Spleen (tissue), 11 donors: Measurements from ENCODE around the gene OSBPL10. TPM values are rescaled to one million over a fixed set of nuclear protein-coding genes. Genes with fewer than 3 reads are reported as not detected.

Experiments
- DNase-seq: peaks from one replicate; pipeline ENCODE4 v3.0.0-alpha.2; 2020
- H3K27ac ChIP-seq, 8 donors: fragments of 200-600 bp; sonication (generic) in 7 of 8; 1 replicate in 4 of 8; 2 replicates in 4 of 8; pipeline versions ENCODE4 v1.5.0 to v1.8.0; 2016 to 2021; ENCODE audit warnings: inconsistent platforms in 4 of 8, mild to moderate bottlenecking in 4 of 8, moderate library complexity in 1 of 8
- H3K27me3 ChIP-seq, 7 donors: fragments of 200-600 bp; sonication (generic) in 6 of 7; replicated peaks in 1 of 7; 1 replicate in 4 of 7; 2 replicates in 3 of 7; pipeline versions ENCODE4 v1.5.0 to v1.8.0; 2016 to 2021; ENCODE audit warnings: inconsistent platforms in 3 of 7, mild to moderate bottlenecking in 1 of 7
- H3K36me3 ChIP-seq, 6 donors: fragments of 200-600 bp; sonication (generic) in 5 of 6; 1 replicate in 4 of 6; 2 replicates in 2 of 6; pipeline versions ENCODE4 v1.5.0 to v1.8.0; 2016 to 2021; ENCODE audit warnings: inconsistent platforms in 2 of 6
- H3K4me1 ChIP-seq, 6 donors: fragments of 200-600 bp; sonication (generic) in 5 of 6; 1 replicate in 3 of 6; 2 replicates in 3 of 6; pipeline versions ENCODE4 v1.5.0 to v1.8.0; 2016 to 2021; ENCODE audit warnings: inconsistent platforms in 3 of 6
- H3K4me3 ChIP-seq, 8 donors: fragments of 200-600 bp; sonication (generic) in 7 of 8; 1 replicate in 4 of 8; 2 replicates in 4 of 8; pipeline versions ENCODE4 v1.5.0 to v1.8.0; 2016 to 2021; ENCODE audit warnings: inconsistent platforms in 4 of 8, mild to moderate bottlenecking in 4 of 8, moderate library complexity in 2 of 8
- H3K9me3 ChIP-seq, 8 donors: fragments of 200-600 bp; sonication (generic) in 7 of 8; 1 replicate in 4 of 8; 2 replicates in 4 of 8; pipeline versions ENCODE4 v1.5.0 to v1.8.0; 2016 to 2021; ENCODE audit warnings: inconsistent platforms in 4 of 8
- CTCF ChIP-seq, 11 experiments: fragments of 200-600 bp in 7 of 11; fragments of 450-650 bp in 4 of 11; sonication (generic) in 4 of 11; IDR thresholded peaks in 8 of 11; conservative IDR thresholded peaks in 3 of 11; 1 replicate in 7 of 11; 2 replicates in 4 of 11; pipeline versions ENCODE4 v1.4.0 to v1.8.0; 2016 to 2021; ENCODE audit warnings: antibody characterized with exemption in 11 of 11, inconsistent platforms in 4 of 11, mild to moderate bottlenecking in 1 of 11
- POLR2A ChIP-seq, 3 donors: fragments of 450-650 bp; IDR thresholded peaks; one replicate each; pipeline ENCODE4 v1.5.1; 2017; ENCODE audit warnings: antibody characterized with exemption in 3 of 3, mild to moderate bottlenecking in 1 of 3
- POLR2AphosphoS5 ChIP-seq, 3 donors: sonication (generic); formaldehyde crosslinking; IDR thresholded peaks; one replicate each; pipeline ENCODE4 v1.5.1; 2017; ENCODE audit warnings: antibody characterized with exemption in 3 of 3
- WGBS, 5 donors: extraction: QIAGEN DNeasy Blood & Tissue Kit in 3 of 5; methylation state at CpG; one replicate each; pipeline versions ENCODE4 v1.1.5 to v1.1.7; 2013 to 2018; 5-methylcytosine and 5-hydroxymethylcytosine counted together
- intact Hi-C: fragments of 100-400 bp; cut with DNase I; formaldehyde crosslinking; loops from one replicate; pipeline ENCODE4 v1.15.0; 2023; ENCODE audit warnings: low total_unique reads
- polyA plus RNA-seq, 3 donors: library from polyadenylated mRNA; stranded (reverse); fragments of 200-250 nt; gene quantifications; one replicate each; pipeline ENCODE4 v1.2.1, GENCODE V29; 2013
- total RNA-seq, 7 donors: library from RNA; depleted of rRNA in 3 of 7; stranded (reverse); fragments of >200 nt in 3 of 7; fragmentation: NEBNext Ultra II Directional in 4 of 7; extraction: Animal tissue kit (Norgen Biotek cat#: 25700) in 4 of 7; gene quantifications; one replicate each; pipeline versions ENCODE4 v1.1.0 to v1.2.1, GENCODE V29; 2016 to 2021
- donor health status: healthy with polysubstance abuse.
- donor health status: DM: no; HTN: no; CAD: no; lungs with moderate emphysema.
- donor health status: DM: no; HTN: no; CAD: no.
- donor health status: Bipolar disorder and iron deficiency.
- donor health status: healthy.
- donor health status: DM: no; HTN: no; CAD: no.
- donor health status: DM: yes; HTN: yes; CAD: no.

OSBPL10 gene
- total and polyA plus RNA-seq, 10 donors = 3.8 to 95.1 (median 56.5) TPM

GRCh38 chr3:31779514-31779913 lies 201.5 kb downstream of the OSBPL10 start:
- Histone ChIP-seq H3K4me3 (no peak overlapping the region), H3K9me3 (peaks cover 0 to 23% (median 8%) of the 10 kb centered on the region in 8 donors), H3K27ac (no peak overlapping the region), H3K36me3 (no peaks in the 10 kb centered on the region), H3K4me1 (no peaks in the 10 kb centered on the region), H3K27me3 (no peaks in the 10 kb centered on the region)
- no peak for DNase-seq
- intact Hi-C loops = no loop called here
- WGBS, 5 donors = 0 to 42% (median 0%) methylated on average over 1 of the region's 1 CpG
- TF ChIP-seq CTCF (IDR thresholded peaks at IDR 0.05 in 8 of 11, conservative IDR thresholded peaks at IDR 0.05 in 3 of 11) = no peak
- no peak for TF ChIP-seq POLR2A (IDR thresholded peaks at IDR 0.05)
- TF ChIP-seq POLR2AphosphoS5 (IDR thresholded peaks at IDR 0.05) = no peak

GRCh38 chr3:31777887-31778286 lies 203.2 kb downstream of the OSBPL10 start:
- intact Hi-C loops = no loop called here
- no peak overlapping the region for H3K27ac ChIP-seq
- H3K9me3 ChIP-seq = peaks cover 0 to 23% (median 8%) of the 10 kb centered on the region in 8 donors
- TF ChIP-seq POLR2A (IDR thresholded peaks at IDR 0.05) = no peak
- TF ChIP-seq CTCF (IDR thresholded peaks at IDR 0.05 in 8 of 11, conservative IDR thresholded peaks at IDR 0.05 in 3 of 11) = no peak
- no peak for TF ChIP-seq POLR2AphosphoS5 (IDR thresholded peaks at IDR 0.05)
- no peaks in the 10 kb centered on the region for H3K27me3 ChIP-seq
- no peak overlapping the region for H3K4me3 ChIP-seq
- no peaks in the 10 kb centered on the region for H3K36me3 ChIP-seq
- DNase-seq = no peak
- peaks cover 0 to 7% (median 0%) of the 10 kb centered on the region in 6 donors for H3K4me1 ChIP-seq

GRCh38 chr3:31777092-31777491 lies 204.0 kb downstream of the OSBPL10 start:
- TF ChIP-seq POLR2AphosphoS5 (IDR thresholded peaks at IDR 0.05) (no peak), CTCF (IDR thresholded peaks at IDR 0.05 in 8 of 11, conservative IDR thresholded peaks at IDR 0.05 in 3 of 11) (no peak), POLR2A (IDR thresholded peaks at IDR 0.05) (no peak)
- no peak for DNase-seq
- peaks cover 0 to 10% (median 0%) of the 10 kb centered on the region in 6 donors for H3K4me1 ChIP-seq
- intact Hi-C loops = no loop called here
- H3K27ac ChIP-seq = no peak overlapping the region
- H3K27me3 ChIP-seq = no peaks in the 10 kb centered on the region
- H3K36me3 ChIP-seq = no peaks in the 10 kb centered on the region
- WGBS, 5 donors = 90 to 95% (median 94%) methylated on average over 1 of the region's 1 CpG
- H3K9me3 ChIP-seq = peaks cover 0 to 21% (median 8%) of the 10 kb centered on the region in 8 donors
- no peak overlapping the region for H3K4me3 ChIP-seq

- Histone ChIP-seq H3K4me3 (no peak overlapping the region), H3K9me3 (peaks cover 0 to 15% (median 8%) of the 10 kb centered on the region in 8 donors), H3K4me1 (peaks cover 0 to 10% (median 0%) of the 10 kb centered on the region in 6 donors), H3K27me3 (no peaks in the 10 kb centered on the region), H3K36me3 (no peaks in the 10 kb centered on the region), H3K27ac (no peak overlapping the region)
- intact Hi-C loops = no loop called here
- TF ChIP-seq POLR2AphosphoS5 (IDR thresholded peaks at IDR 0.05) (no peak), CTCF (IDR thresholded peaks at IDR 0.05 in 8 of 11, conservative IDR thresholded peaks at IDR 0.05 in 3 of 11) (no peak), POLR2A (IDR thresholded peaks at IDR 0.05) (no peak)
- DNase-seq = no peak
- 68 to 90% (median 78%) methylated on average over 4 of the region's 4 CpGs for WGBS, 5 donors
Observed at GRCh38 chr3:31776016-31776415, 205.0 kb downstream of the OSBPL10 start.
